Omental fat pad (tissue), 4 donors: ENCODE data around the gene BRK1. TPM values are rescaled to one million over a fixed set of nuclear protein-coding genes. Genes with fewer than 3 reads are reported as not detected.
"Not testable (repeated sequence)": the region's sequence is repeated elsewhere in the genome, so short reads cannot be mapped to it uniquely, and the experiment has no call there.

Experiments
- ATAC-seq: fragments of 150-250 bp; one replicate; pipeline ENCODE4 v1.9.1; 2016; ENCODE audit warnings: mild to moderate bottlenecking, moderate library complexity; ENCODE audit not compliant: low FRiP score
- DNase-seq: peaks from one replicate; pipeline ENCODE4 v3.0.0-alpha.2; 2019; ENCODE audit warnings: low spot score
- total RNA-seq, 4 donors: library from RNA; depleted of rRNA; stranded (reverse); fragments of >200 nt; gene quantifications; one replicate each; pipeline ENCODE4 v1.1.0, GENCODE V29; 2016
- TF ChIP-seq, protein P1 (sequence below), 3 donors: fragments of 450-650 bp; IDR thresholded peaks; one replicate each; pipeline ENCODE4 v1.5.1; 2016 to 2017; ENCODE audit warnings: antibody characterized with exemption in 3 of 3, mild to moderate bottlenecking in 3 of 3, moderate library complexity in 2 of 3

The BRK1 gene
- total RNA-seq, 4 donors from 2014 or later = 88.3 to 133 (median 93.7) TPM

DNA sequence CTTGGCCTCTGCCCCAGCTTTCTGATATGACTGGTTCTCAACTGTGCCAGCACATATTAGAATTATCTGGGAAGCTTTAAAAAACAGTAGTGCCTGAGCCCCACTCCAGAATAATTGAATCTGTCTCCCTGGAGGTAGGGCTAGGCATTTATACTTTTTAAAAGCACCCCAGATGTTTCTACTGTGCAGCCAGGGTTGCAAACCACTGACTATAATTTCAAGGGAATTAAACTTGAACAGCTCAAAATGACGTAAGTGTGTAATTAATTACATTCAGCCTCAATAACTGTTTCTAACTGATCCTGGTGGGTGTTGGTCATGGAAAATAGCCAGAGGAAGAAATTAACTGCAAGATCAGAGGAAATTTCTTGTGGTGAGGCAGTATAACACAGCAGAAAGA, 44.9 kb downstream of the BRK1 start:
- TF ChIP-seq, protein P1, sequence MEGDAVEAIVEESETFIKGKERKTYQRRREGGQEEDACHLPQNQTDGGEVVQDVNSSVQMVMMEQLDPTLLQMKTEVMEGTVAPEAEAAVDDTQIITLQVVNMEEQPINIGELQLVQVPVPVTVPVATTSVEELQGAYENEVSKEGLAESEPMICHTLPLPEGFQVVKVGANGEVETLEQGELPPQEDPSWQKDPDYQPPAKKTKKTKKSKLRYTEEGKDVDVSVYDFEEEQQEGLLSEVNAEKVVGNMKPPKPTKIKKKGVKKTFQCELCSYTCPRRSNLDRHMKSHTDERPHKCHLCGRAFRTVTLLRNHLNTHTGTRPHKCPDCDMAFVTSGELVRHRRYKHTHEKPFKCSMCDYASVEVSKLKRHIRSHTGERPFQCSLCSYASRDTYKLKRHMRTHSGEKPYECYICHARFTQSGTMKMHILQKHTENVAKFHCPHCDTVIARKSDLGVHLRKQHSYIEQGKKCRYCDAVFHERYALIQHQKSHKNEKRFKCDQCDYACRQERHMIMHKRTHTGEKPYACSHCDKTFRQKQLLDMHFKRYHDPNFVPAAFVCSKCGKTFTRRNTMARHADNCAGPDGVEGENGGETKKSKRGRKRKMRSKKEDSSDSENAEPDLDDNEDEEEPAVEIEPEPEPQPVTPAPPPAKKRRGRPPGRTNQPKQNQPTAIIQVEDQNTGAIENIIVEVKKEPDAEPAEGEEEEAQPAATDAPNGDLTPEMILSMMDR (IDR thresholded peaks at IDR 0.05) = no peak
- DNase-seq = no peak
- no peak for ATAC-seq

DNA sequence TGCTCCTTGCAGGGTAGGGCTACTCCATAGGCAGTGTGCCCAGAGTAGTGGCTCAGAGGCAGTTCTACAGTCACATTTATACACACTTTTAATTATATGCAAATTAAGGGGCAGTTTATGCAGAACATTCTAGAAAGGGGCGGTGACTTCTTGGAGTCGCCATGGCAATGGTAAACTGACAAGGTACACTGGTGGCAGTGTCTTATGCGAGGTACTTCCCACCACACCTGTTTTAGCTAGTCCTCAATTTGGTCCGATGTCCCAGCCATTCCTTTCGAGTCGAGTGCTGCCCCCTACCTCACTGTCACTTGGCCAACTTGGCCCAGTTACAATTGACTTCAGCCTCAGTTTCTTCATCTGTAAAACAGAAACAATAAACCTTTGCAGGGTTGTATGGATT, 45.5 kb downstream of the BRK1 start:
- ATAC-seq (no peak), DNase-seq (no peak)
- TF ChIP-seq, protein P1 (IDR thresholded peaks at IDR 0.05) = no peak

DNA sequence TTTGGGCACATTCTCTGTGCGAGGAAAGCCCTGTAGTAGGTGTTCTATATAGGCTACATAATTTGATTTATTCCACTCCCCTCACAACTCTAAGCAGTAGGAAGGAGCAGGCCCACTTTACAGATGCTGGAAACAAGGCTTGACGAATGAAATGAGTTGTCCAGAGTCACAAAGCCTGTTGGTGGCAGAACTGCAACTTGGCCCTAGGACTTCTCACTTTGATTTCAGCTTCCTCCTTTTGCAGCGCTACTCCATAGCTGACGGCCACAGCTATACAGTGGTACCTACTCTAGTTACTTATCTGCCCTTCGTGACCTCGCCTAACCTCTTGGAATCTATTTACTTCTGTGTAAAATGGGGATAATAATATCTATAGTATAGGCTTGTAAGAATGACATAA, 46.7 kb downstream of the BRK1 start:
- TF ChIP-seq, protein P1 (IDR thresholded peaks at IDR 0.05) = no peak
- DNase-seq (no peak), ATAC-seq (no peak)

DNA sequence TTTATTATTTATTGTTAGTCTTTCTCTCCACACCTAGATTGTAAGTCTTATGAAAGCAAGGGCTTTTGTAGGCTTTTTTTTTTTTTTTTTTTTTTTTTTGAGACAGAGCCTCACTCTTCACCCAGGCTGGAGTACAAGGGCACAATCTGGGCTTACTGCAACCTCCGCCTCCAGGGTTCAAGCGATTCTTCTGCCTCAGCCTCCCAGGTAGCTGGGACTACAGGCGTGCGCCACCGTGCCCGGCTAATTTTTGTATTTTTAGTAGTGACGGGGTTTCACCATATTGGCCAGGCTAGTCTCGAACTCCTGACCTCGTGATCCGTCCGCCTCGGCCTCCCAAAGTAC, 48.7 kb downstream of the BRK1 start:
- not testable (repeated sequence) for ATAC-seq, DNase-seq

DNA sequence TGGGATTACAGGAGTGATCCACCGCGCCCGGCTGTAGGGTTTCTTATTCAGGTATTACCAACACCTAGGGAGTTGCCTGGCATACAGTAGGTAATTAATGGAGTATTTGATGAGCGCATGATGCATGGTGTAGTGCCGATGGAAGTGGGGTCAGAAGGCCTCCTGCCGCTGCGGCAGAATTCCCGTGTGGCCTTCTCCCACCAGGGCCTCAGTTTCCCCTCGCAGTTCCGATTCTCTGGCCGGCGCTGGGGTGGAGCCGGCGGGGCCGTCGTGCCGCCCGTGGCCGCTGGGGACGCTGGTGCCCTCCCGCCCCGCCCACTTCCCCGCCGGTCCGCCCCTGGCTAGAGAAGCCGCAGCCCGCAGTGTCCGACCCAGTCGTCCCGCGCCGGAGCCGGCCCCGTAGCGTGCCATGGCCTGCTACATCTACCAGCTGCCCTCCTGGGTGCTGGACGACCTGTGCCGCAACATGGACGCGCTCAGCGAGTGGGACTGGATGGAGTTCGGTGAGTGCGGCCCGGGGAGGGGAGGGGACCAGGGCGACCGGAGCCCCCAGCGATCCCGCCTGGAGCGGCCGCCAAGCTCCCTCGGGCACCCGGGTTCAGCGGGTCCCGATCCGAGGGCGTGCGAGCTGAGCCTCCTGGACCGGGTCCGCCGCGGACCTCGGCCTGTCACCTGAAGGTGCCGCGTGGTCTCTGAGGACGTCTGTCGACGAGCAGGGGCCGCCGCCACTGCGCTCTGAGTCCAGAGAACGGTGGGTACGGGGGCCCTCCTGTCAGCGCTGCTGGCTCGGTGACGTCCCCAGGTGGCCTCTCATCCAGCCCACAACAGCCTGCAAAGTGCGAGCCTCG, 49.3 kb downstream of the BRK1 start, which contains the start of gene IRAK2:
Gene IRAK2 (plus strand): TSS at position 374 of the 848 bp plus-strand sequence. CDS start 36 bp downstream, at position 410.
- no peak for DNase-seq
- TF ChIP-seq, protein P1 (IDR thresholded peaks at IDR 0.05) = peak in 1 of 3 donors; percentile 73
- ATAC-seq = peak; percentile 93

DNA sequence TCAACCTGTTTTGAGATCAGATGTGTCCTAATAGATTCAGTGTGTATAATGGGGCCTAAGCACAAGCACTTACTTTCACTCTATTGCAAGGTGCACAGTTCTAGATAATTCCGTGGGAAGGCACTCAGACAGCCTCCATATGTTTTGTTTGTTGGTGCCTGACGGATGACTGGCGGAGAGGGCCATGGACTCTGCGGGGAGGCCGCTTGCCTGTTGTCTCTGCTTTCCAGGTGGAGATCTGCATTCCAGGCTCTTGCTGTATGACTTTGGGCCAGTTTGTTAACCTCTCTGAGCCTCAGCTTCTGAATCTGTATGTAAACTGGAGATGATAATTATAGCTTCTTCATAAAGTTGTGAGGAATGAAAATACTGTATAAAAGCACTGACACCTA, 50.7 kb downstream of the BRK1 start:
- TF ChIP-seq, protein P1 (IDR thresholded peaks at IDR 0.05) = no peak
- no peak for ATAC-seq
- no peak for DNase-seq

DNA sequence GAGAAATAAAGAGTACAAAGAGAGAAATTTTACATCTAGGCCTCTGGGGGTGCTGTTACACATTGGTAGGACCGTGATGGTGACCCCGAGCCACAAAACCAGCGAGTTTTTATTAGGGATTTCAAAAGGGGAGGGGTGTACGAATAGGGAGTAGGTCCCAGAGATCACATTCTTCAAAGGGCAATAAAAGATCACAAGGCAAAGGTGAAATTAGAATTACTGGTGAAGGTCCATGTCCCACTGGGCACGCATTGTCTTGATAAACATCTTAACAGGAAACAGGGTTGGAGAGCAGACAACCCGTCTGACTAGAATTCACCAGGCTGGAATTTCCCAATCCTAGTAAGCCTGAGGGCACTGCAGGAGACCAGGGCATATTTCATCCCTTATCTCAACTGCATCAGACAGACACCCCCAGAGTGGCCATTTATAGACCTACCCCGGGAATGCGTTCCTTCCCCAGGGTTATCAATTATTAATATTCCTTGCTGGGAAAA, 53.6 kb downstream of the BRK1 start:
- DNase-seq = no peak
- TF ChIP-seq, protein P1 (IDR thresholded peaks at IDR 0.05) = no peak
- ATAC-seq = no peak
